ACHN (cell line): Measurements from ENCODE around the gene SGTB.
A peak's percentile ranks its signal among the peaks of the same experiment; 100 is the strongest.

ENCODE experiments used
- DNase-seq: peaks from one replicate; pipeline ENCODE4 v3.0.0-alpha.2; 2015
- in situ Hi-C: cut with HindIII; loops from 2 replicates; pipeline ENCODE4 v1.10.0; 2017; ENCODE audit warnings: low sequenced_read_pairs, low pct_ligation_motif_present, low pct_unique_long_range_greater_than_20kb

SGTB gene, protein sequence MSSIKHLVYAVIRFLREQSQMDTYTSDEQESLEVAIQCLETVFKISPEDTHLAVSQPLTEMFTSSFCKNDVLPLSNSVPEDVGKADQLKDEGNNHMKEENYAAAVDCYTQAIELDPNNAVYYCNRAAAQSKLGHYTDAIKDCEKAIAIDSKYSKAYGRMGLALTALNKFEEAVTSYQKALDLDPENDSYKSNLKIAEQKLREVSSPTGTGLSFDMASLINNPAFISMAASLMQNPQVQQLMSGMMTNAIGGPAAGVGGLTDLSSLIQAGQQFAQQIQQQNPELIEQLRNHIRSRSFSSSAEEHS

GRCh38 chr5:65721720-65722574 is at the start of gene SGTB, which contains the start of gene NLN:
TSS of gene SGTB (minus strand) at chr5:65722109. CDS start at chr5:65720807, 1,302 bp downstream.
TSS of gene NLN (plus strand) at chr5:65722205. CDS start at chr5:65722374, 169 bp downstream.
- peak; percentile 74 for DNase-seq
- in situ Hi-C loops, result no loop called here

DNA sequence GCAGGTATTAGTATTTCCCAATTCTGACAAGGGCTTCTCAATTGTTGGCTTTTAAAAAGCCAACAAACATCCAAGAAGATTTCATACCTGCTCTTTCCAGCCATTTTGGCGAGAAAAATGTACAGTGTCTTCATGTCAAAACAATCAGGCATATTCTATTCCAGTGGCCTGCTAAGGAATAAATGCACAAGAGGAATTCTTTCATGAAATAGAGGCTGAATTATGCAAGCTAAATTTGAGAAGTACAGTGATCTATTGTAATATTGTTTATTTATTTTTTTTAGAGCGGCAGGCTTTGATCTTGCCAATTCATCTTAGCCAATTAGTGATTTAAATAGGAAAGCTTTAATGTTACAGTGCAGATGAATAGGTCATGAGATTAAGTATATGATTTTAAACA is 49.4 kb upstream of the SGTB start:
- in situ Hi-C loops, result no loop called here
- DNase-seq, result no peak

- in situ Hi-C loops, result no loop called here
- DNase-seq, result peak; percentile 70
Measured at GRCh38 chr5:65769539-65769938, 47.6 kb upstream of the SGTB start.

DNA sequence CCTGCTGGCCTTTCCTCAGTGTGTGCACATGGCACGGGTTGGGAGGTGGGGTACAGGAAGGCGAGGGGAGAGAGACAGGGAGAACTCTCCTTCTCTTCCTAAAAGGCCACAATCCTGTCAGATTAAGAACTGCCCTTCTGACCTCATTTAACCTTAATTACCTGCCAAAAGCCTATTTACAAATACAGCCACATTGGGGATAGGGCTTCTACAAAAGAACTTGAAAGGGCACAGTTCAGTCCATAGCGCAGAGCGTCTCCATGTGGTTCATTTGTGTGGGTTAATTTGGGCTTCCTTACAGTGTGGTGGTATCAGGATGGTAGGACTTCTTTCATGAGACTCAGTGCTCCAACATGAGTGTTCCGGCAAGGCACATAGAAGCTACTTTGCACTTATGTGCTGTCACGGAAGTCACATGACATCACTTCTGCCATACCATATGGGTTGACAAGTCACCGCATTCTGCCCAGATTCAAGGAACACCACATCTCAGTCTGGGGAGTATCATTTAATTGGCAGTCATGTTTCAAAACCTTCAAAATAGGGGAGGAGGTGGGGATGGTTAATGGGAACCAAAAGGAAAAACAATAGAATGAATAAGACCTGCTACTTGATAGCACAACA is 46.9 kb upstream of the SGTB start:
- in situ Hi-C loops, result no loop called here
- DNase-seq, result no peak

GRCh38 chr5:65767565-65767964 is 45.7 kb upstream of the SGTB start:
- DNase-seq, result no peak
- in situ Hi-C loops, result no loop called here

GRCh38 chr5:65766781-65767180 is 44.9 kb upstream of the SGTB start:
- in situ Hi-C loops, result no loop called here
- DNase-seq, result no peak

DNA sequence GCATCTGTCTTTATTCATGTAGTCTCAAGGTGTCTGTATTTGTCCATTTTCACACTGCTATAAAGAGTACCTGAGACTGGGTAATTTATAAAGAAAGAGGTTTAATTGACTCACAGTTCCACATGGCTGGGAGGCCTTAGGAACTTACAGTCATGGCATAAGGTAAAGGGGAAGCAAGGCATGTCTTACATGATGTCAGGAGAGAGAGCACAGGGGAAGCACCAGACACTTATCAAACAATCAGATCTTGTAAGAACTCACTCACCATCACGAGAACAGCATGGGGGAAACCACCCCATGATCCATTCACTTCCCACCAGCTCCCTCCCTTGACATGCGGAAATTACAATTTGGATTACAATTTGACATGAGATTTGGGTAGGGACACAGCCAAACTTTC is 44.3 kb upstream of the SGTB start:
- no peak for DNase-seq
- in situ Hi-C loops, result no loop called here

- in situ Hi-C loops, result no loop called here
Measured at GRCh38 chr5:65765582-65765981, 43.7 kb upstream of the SGTB start.

DNA sequence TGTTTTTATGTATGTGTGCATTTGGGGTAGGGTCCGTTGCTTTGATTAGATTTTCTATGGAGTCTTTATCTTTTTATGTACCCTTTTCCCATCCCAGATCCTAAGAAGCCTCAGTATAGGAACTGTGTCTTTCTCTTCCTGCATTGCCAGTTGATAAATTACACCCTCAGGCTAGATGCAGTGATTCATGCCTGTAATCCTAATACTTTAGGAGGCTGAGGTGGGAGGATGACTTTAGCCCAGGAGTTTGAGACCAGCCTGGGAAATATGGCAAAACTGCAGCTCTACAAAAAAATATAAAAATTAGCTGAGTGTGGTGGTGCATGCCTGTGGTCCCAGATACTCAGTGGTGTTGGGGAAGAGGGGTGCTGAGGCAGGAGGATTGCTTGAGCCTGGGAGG is 40.3 kb upstream of the SGTB start:
- no peak for DNase-seq
- in situ Hi-C loops, result no loop called here

More at GRCh38 chr5:65765582-65765981, 43.7 kb upstream of the SGTB start:
- no peak for DNase-seq

GRCh38 chr5:65760504-65761275 is 38.8 kb upstream of the SGTB start:
- no peak for DNase-seq
- in situ Hi-C loops, result no loop called here

GRCh38 chr5:65758546-65759144 is 36.7 kb upstream of the SGTB start:
- DNase-seq, result no peak
- in situ Hi-C loops, result no loop called here

DNA sequence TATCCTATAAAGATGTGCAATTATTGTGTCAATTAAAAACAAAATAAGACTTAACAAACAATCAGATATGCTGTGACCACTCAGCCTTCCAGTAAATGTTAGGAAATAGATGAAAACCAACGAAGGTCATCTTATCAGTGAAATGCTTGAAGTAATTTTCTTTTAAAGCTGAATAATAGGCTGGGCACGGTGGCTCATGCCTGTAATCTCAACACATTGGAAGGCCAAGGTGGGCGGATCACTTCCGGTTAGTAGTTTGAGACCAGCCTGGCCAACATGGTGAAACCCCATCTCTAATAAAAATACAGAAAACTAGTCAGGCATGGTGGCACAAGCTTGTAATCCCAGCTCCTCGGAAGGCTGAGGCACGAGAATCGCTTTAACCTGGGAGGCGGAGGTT is 31.3 kb upstream of the SGTB start:
- in situ Hi-C loops, result no loop called here
- DNase-seq, result no peak

GRCh38 chr5:65750938-65751337 is 29.0 kb upstream of the SGTB start:
- in situ Hi-C loops, result no loop called here
- no peak for DNase-seq

DNA sequence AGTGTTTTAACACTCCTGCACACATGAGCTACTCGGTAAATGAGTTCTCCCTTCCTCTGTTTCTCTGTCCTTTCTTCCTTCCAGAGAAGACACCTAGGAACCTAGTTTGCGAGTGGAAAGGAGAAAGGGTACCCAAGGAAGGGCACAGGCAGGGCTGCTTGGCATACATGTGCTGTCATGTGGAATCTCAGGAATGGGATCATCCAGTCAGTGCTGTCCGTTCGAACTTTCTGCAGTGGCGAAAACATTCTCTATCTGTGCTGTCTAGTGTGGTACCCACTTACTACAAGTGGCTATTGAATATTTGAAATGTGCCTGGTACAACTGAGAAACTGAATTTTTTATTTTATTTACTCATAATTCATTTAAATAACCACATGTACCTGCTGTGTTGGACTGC is 28.0 kb upstream of the SGTB start:
- DNase-seq, result peak; percentile 46
- in situ Hi-C loops, result no loop called here

DNA sequence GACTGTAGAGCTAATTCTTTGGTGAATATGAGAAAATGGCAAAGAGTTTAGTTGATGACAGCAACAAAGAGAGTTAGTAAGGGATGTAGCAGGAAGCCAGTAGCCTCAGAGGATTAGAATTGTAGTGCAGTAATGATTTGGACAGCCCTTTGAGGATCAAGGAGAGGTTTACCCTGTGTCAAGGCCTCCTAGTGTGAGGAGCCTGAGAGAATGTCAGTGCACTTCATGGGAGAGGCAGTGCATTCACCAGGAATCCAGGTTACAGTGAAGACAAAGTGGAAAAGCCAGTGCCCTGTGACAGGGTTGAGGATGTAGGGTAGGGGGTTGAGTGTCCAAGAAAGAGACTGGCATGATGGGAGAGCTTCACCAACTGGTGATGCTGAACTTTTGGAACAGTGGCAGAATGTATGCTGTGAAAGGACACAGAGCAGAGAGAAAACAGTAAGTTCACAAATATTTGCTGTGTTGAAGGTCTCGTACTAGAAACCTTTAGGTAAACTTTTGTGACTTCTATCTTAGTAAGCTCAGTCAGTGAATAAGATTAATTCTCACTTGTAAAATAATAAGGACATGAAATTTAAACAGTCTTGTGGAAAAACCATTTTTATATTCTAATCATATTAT is 27.4 kb upstream of the SGTB start:
- in situ Hi-C loops, result no loop called here
- DNase-seq, result no peak

DNA sequence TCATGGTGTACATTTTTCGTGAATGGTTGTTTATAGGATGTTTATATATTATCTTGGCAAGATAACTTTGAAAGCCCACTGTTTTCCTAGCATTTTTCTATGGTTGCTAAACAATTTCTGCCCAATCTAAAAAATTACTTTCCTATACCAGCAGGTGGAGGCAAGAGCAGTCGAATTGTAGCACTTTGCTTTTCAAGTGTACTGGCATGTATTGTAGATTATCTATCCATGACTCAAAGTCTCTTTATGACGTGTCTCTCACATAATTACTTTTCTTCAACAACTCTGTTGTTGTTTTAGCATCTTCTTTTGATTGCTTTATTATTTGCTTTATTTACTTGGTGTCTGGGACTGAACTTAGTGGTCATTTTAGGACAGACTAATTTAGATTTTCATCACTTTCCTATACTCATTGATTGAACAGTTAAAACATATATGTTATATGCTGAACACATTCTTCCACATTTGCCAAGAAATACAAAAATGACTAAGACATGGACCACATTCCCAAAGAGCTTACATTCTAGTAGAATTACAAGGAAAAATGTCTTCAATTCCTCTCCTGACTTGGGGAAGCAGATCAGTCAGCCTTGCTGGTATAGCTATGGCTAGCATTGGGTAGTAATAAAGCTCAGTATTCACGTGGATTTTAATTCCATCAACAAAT is 20.8 kb upstream of the SGTB start:
- peak; percentile 76 for DNase-seq

DNA sequence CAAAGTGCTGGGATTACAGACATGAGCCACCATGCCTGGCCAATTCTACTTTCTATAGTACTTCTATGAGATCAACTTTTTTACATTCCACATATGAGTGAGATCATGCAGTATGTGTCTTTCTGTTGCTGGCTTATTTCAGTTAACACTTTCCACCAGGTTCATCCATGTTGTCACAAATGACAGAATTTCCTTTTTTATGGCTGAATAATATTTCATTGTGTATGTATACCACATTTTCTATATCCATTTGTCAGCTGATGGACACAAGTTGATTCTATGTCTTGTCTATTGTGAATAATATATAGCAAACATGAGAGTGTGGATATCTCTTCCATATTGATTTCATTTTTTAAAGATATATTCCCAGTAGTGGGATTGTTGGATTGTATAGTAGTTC is 17.3 kb upstream of the SGTB start:
- in situ Hi-C loops, result no loop called here
- DNase-seq, result no peak

More for the DNA sequence above, 20.8 kb upstream of the SGTB start:
- in situ Hi-C loops, result no loop called here
